Omental fat pad (tissue), 4 donors: Measurements from ENCODE around the gene RBM47. TPM values are rescaled to one million over a fixed set of nuclear protein-coding genes. Genes with fewer than 3 reads are reported as not detected.

Source experiments
- ATAC-seq: fragments of 150-250 bp; one replicate; pipeline ENCODE4 v1.9.1; 2016; ENCODE audit warnings: mild to moderate bottlenecking, moderate library complexity; ENCODE audit not compliant: low FRiP score
- DNase-seq: peaks from one replicate; pipeline ENCODE4 v3.0.0-alpha.2; 2019; ENCODE audit warnings: low spot score
- total RNA-seq, 4 donors: library from RNA; depleted of rRNA; stranded (reverse); fragments of >200 nt; gene quantifications; one replicate each; pipeline ENCODE4 v1.1.0, GENCODE V29; 2016
- TF ChIP-seq, protein P1 (sequence below), 3 donors: fragments of 450-650 bp; IDR thresholded peaks; one replicate each; pipeline ENCODE4 v1.5.1; 2016 to 2017; ENCODE audit warnings: antibody characterized with exemption in 3 of 3, mild to moderate bottlenecking in 3 of 3, moderate library complexity in 2 of 3

The RBM47 gene
- total RNA-seq, 4 donors from 2014 or later = 51.0 to 124 (median 55.5) TPM

DNA sequence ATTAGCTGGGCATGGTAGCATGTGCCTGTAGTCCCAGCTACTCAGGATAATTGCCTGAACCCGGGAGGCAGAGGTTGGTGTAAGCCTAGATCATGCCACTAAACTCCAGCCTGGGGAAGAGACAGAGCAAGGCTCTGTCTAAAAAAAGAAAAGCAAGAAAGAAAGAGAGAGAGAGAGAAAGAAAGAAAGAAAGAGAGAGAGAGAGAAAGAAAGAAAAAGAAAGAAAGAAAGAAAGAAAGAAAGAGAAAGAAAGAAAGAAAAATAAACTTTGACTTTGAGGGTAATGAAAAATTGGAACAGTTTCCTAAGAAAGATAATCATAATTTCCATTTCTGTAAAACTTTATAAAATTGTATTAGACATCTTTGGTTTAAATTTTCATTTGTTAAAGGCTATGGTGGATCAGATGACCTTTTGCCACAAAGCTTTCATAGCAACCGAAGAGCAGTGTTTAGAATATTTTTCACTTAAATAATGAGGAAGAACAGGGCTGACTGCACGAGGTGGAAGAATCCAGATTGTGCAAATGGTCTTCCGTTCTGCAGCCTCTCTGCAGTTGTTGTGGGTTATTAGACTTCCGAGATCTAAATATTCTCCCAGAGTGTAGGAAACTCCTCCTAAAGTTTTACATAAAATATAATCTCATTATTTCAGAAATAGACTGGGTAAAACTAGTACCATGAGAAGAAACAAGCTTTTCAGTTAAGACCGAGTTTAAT lies 55.9 kb downstream of the RBM47 start:
- no peak for DNase-seq
- ATAC-seq = no peak
- TF ChIP-seq, protein P1, sequence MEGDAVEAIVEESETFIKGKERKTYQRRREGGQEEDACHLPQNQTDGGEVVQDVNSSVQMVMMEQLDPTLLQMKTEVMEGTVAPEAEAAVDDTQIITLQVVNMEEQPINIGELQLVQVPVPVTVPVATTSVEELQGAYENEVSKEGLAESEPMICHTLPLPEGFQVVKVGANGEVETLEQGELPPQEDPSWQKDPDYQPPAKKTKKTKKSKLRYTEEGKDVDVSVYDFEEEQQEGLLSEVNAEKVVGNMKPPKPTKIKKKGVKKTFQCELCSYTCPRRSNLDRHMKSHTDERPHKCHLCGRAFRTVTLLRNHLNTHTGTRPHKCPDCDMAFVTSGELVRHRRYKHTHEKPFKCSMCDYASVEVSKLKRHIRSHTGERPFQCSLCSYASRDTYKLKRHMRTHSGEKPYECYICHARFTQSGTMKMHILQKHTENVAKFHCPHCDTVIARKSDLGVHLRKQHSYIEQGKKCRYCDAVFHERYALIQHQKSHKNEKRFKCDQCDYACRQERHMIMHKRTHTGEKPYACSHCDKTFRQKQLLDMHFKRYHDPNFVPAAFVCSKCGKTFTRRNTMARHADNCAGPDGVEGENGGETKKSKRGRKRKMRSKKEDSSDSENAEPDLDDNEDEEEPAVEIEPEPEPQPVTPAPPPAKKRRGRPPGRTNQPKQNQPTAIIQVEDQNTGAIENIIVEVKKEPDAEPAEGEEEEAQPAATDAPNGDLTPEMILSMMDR (IDR thresholded peaks at IDR 0.05) = no peak

DNA sequence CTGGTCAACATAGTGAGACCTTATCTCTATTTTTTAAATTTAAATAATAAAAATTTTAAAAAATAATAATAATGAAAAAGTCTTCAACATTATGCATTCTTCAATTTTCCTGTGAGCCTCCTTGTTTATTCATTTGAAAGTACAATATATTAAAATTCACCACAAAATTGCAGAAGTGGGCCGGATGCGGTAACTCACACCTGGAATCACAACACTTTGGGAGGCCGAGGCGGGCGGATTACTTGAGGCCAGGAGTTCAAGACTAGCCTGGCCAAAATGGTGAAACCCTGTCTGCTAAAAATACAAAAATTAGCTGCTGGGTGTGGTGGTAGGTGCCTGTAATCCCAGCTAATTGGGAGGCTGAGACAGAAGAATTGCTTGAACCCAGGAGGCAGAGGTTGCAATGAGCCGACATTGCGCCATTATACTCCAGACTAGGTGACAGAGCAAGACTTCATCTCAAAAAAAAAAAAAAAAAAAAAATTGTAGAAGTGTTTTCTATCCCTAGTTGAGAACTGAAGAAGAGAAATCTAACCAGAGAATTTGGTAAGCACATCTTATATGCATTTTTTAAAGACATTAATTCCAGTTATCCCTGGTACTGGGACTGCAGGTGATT lies 56.9 kb downstream of the RBM47 start:
- DNase-seq (no peak), ATAC-seq (no peak)
- TF ChIP-seq, protein P1 (IDR thresholded peaks at IDR 0.05) = no peak

DNA sequence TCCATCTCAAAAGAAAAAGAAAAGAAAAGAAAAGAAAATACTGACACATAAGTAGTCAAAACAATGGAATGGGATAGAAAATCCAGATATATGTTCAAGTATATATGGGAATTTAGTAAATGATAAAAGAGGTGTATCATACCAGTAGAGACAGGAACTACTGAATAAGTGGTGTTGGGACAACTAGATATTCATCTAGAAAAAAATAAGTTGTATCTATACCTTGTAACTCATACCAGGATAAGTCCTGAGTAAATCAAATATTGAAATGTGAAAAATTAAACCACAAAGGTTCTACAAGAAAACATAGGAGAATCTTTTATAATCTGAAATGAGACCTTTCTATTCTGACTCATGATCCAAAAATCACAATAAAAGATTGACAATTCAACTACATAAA lies 58.5 kb downstream of the RBM47 start:
- DNase-seq (no peak), ATAC-seq (no peak)
- TF ChIP-seq, protein P1 (IDR thresholded peaks at IDR 0.05) = no peak

DNA sequence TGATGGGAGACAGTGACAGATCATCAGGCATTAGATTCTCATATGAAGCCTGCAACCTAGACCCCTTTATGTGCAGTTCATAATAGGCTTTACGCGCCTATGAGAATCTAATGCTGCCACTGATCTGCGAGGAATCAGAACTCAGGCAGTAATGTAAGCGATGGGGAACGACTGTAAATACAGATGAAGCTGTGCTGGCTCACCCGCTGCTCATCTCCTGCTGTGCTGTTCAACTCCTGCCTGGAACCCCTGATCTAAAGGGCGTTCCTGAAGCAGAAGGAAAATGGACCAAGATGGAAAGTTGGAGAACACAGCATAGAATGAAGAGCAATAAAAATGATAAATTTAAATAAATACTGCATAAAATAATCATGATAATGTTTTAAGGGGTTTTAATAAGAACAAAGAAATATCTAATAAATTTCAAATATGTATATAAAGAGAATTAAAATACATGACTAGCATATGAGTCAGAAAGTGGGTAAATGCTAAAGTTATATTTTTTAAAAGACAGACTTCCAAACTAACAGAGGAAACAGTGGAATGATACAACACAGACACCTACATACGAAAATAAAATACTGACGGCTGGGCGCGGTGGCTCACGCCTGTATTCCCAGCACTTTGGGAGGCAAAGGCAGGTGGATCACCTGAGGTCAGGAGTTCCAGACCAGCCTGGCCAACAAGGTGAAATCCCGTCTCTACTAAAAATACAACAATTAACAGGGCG lies 59.2 kb downstream of the RBM47 start:
- DNase-seq = no peak
- no peak for ATAC-seq
- TF ChIP-seq, protein P1 (IDR thresholded peaks at IDR 0.05) = no peak

DNA sequence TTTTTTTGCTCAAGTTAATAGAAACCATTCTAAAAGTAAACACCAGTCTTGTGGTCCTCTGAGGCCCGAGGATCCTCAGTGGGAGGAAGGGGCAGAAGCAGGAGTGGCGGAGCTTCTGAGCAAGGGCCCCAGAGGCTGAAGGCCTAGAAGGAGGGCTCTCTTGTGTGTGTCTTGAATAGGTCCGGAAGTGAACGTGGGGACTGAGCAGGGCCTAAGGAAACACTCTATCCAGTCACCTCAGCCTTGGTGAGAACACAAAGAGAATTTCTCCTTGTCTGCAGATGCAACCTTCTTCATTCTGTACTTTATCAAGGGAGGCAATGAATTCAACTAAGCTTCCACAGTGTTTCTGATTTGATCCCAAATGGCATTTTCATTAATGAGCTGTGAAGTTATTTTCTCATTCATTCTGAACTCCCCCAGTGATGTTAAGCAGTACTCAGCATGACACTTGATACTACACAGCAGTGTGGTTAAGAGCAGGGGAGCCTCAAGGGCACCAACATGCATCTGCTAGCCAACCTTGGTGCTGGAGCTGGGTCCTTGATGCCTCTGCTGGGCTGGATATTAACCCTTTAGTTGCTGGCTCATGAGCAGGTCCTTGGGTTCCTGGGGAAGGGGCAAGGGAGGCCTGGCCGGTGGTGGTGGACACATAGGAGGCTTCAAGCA lies 64.7 kb downstream of the RBM47 start:
- TF ChIP-seq, protein P1 (IDR thresholded peaks at IDR 0.05) = no peak
- no peak for ATAC-seq
- no peak for DNase-seq

DNA sequence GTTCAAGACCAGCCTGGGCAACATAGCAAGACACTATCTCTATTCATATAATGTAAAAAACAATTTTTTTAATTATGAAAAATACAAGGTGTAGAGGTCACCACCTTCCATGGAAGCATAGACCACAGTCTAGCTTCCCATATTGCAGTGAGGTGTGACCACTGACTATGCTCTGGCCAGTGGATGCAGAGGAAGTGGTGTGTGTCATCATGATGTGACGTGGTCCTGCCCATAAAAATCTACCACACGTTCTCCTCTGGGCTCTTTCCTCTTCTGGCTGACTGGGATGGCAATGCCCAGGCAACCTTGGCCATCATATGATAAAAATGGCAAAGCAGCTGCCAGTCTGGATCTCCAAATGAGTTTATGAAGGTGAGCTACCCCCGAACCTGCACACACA lies 65.7 kb downstream of the RBM47 start:
- no peak for ATAC-seq
- TF ChIP-seq, protein P1 (IDR thresholded peaks at IDR 0.05) = no peak
- no peak for DNase-seq
